A549 (cell line): ENCODE results near the gene DOK5.

ENCODE experiments used
- CEBPB ChIP-seq, 2 experiments: fragments of >200 bp in 1 of 2; sonication (Bioruptor Twin) in 1 of 2; formaldehyde crosslinking in 1 of 2; IDR thresholded peaks; 2 replicates each; pipeline ENCODE4 v1.6.1; 2012 to 2016
- MAZ ChIP-seq: fragments of 150-350 bp; IDR thresholded peaks from 2 replicates; pipeline ENCODE4 v1.6.1; 2014; ENCODE audit warnings: antibody characterized with exemption, low read depth, low read length, borderline replicate concordance
- ZSCAN20 ChIP-seq: fragments of 250-450 bp; sonication (Bioruptor Pico); IDR thresholded peaks from 2 replicates; pipeline ENCODE4 v1.8.0; 2022; ENCODE audit warnings: mild to moderate bottlenecking, moderate library complexity
- TF ChIP-seq, protein P1 (sequence below): fragments of >200 bp; sonication (Bioruptor Twin); formaldehyde crosslinking; IDR thresholded peaks from 3 replicates; pipeline ENCODE4 v1.5.1; 2016

DNA sequence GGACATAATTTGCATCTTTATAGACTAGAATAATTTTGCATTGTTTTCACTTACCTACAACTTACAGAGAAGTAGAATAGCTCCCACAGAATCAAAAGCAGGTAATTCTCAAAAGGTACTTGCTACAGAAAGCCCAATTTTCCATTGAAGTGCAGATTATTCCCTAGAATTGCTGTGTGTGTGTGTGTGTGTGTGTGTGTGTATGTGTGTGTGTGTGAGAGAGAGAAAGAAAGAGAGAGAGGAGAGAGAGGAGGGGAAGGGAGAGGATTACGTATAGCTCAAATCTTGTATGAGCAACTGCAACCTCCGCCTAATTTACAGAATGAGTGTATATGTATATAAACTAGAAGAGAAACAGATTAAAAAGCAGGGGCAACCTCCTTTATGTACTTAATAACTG, 68.0 kb downstream of the DOK5 start:
- no peak for TF ChIP-seq MAZ
- no peak for TF ChIP-seq ZSCAN20 (CRISPR knock-in tag)
- TF ChIP-seq CEBPB (IDR thresholded peaks at IDR 0.05), result no peak
- TF ChIP-seq, protein P1, sequence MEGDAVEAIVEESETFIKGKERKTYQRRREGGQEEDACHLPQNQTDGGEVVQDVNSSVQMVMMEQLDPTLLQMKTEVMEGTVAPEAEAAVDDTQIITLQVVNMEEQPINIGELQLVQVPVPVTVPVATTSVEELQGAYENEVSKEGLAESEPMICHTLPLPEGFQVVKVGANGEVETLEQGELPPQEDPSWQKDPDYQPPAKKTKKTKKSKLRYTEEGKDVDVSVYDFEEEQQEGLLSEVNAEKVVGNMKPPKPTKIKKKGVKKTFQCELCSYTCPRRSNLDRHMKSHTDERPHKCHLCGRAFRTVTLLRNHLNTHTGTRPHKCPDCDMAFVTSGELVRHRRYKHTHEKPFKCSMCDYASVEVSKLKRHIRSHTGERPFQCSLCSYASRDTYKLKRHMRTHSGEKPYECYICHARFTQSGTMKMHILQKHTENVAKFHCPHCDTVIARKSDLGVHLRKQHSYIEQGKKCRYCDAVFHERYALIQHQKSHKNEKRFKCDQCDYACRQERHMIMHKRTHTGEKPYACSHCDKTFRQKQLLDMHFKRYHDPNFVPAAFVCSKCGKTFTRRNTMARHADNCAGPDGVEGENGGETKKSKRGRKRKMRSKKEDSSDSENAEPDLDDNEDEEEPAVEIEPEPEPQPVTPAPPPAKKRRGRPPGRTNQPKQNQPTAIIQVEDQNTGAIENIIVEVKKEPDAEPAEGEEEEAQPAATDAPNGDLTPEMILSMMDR, result no peak
